HG03045 (cell line): ENCODE measurements around the gene GBF1.

ENCODE experiments used
- ATAC-seq: cut with Tn5 transposase; IDR thresholded peaks from one replicate; pipeline ENCODE4 v1.9.1; 2021; ENCODE audit warnings: mild to moderate bottlenecking, moderate library complexity; ENCODE audit not compliant: unreplicated experiment

Gene GBF1

DNA sequence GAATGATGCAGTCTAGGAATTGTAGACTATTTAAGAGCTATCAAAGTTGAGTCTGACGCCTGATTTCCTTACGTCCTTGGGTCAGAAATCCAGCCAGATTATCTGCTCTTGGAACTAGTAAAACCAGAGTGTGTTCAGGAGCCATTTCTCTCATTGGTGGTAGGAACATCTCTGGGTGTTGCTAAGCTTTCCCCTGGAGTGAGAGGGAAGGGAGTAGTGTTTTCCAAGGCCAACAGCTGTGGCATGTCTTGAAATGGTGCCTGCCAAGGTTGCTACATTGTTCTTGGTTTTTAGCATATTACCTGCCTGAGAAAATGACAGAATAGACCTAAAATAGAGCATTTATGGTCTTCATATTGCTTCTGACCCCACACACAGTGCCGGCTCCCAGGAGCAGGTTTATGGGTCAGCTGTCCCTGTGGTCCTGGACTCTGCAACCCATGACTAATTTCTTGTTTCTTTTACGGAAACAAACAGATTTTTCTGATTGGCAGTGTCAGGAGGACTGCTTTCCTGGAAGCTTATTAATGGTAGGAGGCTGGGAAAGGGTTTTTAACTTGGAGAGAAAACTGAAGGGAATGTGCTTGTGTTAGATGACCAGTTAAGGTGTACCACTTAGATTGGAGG lies 17.5 kb downstream of the GBF1 start:
- ATAC-seq = no peak

DNA sequence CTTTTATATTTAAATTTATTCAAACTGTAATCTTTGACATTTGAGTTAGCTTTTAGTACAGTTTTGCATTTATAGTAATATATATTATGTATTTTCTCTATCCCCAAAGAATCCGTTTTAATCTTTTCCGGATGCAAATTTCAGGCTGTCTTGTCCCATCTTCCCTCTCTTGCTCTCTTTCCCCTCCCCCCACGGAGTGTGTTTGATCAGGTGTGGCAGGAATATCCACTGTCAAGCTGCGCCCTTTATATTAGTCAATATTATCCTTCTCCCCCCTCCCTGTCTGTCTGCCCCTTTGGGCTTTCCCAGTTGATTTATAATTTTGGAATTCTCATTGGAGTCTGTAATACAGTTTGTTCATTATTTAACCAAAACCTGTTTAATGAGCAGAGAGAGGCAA lies 19.0 kb downstream of the GBF1 start:
- ATAC-seq = no peak

DNA sequence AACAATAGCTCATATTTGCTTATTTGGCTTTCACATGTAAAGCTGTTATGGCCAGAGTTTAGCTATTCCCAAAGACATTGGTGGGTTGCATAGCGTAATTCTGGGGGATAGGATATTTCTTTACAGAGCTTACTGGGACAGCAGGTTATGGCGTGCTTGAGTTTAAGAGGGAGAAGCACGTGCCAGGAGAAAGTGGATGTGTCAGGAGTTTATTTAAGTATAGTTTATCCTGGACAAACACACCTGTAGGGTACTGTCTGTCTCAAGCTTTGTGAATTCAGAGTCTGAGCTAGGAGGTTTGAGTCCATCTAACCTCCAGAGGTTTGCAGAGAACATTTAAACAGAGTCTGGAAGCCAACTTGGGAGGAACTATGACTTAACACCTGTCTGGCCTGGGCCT lies 21.3 kb downstream of the GBF1 start:
- ATAC-seq = no peak

DNA sequence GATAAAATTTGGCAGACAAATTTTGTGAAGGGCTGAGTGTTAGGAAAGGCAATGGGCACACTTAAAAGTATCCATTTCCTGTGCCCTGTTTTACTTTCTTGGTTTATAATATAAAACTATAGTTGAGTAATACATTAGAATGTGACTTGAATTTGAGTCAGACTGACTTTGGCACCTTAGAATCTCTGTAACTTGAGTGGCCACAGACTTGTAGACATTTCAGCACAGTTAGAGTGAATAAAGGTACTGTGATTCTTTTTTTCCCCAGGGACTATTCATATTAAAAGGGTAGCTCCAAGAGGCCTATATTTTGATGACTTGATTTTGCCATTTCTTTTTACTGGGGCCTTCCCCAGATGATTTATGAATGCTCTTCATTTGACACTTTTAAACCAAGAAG lies 22.4 kb downstream of the GBF1 start:
- ATAC-seq = no peak

DNA sequence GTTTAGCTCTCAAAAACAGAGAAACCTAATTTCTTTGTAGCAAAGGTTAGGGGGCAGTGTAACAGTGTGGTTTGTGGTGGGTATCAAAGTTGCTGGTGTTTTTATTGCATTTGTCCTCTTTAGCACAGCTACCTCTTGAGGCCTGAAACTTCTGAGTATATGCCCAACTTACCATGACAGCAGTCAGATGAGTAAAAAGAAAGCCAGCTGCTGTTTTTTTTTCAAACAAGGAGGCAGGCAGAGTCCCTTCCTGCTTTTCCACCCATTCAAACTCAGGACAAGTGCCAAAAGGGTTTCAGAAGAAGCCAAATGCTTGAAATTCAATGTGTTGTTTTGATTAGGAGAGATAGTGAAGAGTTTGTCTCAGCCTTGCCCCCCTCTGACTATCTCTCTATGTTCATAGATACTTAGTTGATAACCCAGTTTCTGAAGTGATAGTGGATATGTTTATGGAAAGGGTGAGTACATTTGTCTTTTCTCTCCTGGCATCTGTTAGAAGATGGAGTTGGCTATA lies 23.1 kb downstream of the GBF1 start:
- no peak for ATAC-seq

DNA sequence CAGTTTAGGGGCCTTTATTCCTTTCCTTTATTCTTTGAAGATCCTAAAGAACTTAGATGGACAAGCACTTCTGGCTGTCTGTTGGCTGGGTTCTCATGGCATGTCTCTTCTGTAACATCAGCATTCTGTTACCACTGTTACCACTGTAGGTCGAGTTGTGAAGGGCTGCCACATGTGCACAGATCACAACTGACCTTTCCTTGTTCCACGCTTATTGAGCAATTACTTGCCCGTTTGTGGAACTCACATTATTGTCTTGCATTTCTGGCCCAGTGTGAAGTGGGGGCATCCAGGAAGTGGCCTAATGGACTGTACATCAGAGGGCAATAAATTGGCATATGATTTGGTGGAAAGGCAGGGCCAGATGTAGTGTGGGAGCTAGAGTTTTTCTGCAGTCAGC lies 23.7 kb downstream of the GBF1 start:
- ATAC-seq = no peak

DNA sequence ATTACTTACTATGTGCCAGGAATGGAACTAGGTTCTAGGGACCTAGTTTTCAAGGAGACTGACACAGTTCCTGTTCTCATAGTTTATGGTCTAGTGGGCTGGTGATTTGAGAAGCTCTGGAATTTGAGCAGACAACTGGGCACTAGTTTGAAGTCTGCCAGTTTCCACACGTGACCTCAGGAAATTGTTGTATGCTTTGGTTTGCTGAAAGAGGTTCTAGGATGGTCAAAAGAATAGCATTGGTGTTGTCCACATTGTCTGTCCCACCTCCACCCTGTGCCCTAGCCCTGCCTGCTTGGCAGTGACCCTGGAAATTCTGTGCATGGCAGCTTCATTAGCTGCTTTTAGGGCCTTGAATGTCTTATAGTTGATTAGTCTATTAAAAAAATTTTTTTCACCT lies 28.7 kb downstream of the GBF1 start:
- ATAC-seq = no peak

DNA sequence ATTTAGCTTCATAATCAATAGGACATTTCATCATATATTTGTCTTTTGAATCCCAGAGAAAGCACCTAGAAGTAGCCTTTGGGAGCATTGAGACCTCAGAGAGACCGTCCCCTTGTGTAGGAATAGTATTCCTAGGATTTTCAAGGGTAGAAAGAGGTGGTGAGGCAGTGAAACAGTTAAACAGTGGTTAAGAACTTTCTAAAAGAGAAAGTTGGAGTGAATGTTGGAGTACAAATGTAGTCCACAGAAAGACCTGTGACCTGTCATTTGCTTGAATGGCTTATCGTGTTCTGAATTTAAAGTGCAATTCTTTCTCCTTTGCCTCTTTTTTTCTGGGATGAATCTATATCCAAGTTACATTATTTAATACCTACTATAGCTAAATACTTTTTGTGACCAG lies 30.0 kb downstream of the GBF1 start:
- ATAC-seq = no peak

DNA sequence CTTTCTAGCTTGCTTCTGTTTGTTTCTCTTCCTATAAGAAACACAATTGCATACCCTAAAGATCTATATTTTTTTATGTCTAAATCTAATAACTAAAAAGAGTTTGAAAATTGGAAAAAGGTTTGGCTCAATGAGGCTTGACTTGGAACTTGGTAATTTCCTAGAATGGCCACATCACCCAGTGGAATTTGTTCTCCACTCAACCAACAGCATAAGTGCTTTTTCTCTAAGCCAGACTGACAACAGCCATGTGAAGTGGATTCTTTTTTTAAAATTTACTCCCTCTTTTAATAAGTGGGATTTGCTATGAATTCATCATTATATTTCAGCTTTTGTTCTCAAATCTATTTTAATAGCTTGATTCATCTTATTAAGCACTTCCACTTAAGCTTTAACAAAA lies 33.8 kb downstream of the GBF1 start:
- no peak for ATAC-seq

DNA sequence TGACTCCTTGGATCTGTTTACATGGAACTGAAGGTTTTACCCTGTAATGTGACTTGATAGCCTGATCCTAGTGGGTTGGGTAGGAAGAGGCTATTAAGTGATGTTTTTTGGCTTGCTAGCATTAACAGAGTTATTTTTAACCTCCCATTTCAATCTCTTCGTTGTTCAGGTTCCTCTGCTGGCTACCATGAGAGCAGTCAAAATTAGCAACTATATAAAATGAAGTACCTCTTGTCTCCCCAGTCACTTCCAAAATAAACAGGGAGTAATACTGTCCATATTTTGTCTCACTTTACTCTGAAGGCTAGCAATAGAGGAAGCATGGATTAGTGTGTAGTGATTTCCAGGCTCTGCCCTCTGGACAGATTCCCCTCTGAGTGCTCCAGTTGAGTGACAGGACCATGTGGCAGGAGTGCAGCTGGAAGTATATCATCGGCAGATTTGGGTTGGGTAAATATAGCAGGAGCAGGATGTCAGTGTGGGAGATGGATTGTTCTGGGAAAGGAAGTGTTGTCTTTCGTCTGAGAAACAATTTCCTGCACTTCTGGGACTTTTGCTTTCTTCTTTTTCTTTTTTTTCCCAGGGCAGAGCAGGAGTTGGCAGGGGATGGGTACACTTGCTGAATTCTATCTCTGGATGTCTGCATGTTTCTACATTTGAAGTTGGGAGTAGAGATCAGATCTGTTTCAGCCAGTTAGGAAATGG lies 35.2 kb downstream of the GBF1 start:
- no peak for ATAC-seq

DNA sequence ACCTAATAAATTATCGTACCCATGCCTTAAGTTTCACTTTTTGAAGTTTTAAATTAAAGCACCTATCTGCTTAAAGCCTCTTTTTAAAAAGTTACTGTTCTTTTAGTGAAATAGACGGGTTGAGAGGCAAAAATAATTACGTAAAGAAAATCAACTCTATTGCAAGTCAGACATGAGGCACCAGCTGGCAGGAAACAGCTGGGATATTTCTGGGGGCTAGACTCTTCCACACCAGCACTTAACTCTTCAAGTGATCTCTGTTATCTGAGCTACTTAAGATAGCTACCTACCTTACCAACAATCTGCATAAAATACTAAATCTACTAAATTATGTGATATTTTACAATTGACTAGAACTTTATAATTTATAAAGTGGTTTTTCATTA lies 35.8 kb downstream of the GBF1 start:
- no peak for ATAC-seq

DNA sequence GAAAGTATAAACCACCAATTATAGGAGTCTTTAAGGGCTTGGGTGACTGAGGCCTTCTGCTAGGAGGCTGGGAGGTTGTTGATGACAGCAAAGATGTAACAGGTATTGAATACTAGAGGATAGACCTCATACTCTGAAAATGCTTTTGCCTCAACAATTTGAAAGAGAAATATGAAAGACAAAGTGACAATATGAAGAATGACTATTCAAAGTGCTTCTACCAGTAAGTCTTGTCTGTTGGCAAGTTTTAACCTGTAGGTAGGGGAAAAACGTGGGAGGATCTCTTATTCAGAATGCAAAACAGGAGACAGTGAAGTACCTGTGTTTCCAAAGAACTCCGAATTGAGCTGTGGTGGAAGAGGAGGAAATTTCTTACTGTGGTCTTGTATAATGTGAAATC lies 38.2 kb downstream of the GBF1 start:
- no peak for ATAC-seq

DNA sequence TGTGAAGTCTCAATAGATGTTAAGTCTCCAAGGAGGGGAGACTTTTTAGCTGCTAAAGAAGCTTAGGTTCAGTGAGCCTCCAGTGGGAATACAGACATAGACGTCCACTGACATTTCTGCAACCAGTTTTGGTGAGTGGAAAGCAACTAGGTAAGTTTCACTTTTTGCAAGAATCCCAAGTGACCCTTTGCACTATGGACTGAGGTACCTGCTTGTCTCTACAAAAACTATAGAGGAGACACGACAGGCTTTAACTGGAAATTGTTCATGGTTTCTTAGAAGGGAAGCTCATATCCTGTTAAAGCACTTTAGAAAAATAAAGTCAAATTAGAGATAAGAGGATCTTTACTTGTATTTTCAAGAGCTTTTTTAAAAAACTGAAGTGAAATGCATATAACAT lies 38.6 kb downstream of the GBF1 start:
- ATAC-seq = no peak

DNA sequence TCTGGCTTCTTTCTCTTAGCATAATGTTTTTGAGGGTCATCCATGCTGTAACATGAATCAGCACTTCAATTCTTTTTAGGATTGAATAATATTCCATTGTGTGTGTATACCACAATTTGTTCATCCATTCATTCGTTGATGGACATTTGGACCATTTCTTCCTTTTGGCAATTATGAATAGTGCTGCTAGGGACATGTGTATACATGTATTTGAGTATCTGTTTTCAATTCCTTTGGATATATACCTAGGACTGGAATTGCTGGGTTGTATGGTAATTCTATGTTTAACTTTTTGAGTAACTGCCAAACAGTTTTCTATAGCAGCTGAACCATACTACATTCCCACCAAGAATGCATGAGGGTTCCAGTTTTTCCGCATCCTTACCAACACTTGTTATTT lies 39.2 kb downstream of the GBF1 start:
- ATAC-seq = no peak

DNA sequence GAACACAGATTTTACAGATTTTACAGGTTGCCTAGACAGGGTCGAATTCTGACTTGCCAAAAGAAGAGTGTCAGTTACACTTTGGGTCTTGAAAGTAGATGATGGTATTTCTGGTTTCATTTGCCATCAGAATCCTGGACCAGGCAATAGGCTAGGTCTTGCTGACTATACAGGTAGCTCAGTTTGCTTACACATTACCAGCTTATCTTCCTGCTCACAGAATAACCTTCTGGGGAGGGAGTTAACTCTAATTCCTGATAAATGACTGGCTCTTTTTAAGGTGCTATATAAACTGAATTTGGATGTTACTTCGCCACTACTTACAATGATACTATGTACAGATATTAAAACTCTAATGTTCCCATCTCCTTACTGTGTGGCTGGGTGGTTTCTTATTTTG lies 39.8 kb downstream of the GBF1 start:
- no peak for ATAC-seq

DNA sequence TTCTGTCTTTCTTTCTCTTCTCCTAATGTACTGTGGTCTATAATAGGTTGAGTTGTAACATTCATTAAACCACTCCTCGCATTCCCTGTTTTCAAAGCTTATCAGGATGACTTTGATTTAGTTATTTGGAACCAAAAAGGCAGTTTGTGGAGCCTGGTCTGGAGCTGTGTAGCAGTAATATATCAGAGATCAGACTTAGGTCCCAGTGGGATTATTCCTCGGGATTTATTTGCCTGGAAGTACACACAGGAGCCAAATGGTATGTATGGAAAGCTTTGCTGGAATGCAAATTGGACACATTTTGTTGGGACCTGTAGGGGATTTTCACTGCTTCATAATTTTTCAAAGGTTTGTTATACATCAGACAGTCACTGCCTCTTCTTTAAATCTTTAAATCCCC lies 40.9 kb downstream of the GBF1 start:
- ATAC-seq = no peak

DNA sequence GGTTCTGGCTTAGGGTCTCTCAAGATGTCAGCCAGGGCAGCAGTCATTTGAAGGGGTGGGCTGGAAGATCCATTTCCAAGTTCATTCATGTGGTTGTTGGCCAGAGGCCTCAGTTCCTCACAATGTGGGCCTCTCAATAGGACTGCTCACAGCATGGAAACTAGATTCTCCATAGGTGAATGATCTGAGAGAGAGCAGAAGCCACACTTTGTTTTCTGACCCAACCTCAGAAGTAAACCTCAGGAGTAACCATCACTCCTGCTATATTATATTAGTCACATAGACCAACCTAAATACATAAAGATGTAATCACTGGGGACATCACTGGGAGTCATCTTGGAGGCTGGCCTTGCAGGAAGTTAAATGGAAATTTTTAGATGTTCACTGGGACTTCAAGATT lies 42.2 kb downstream of the GBF1 start:
- ATAC-seq = no peak

DNA sequence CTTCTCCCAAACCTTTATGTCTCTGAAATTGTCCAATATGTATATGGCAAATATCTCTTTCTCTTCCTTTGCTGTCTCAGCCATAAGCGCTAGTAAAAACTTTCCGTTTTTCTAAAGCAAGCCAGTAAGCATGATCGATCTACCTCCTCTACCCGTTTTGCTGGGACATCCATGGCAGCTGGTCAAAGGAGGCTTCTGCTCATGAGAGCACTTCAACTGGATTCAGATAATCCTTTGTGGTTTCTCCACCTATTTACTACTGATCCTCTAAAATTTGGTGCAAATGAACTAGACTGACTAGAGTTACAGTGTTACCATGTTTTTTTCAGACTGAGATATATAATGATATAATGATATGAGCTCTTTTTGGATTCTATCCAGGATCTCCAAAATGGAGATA lies 42.7 kb downstream of the GBF1 start:
- ATAC-seq = no peak

DNA sequence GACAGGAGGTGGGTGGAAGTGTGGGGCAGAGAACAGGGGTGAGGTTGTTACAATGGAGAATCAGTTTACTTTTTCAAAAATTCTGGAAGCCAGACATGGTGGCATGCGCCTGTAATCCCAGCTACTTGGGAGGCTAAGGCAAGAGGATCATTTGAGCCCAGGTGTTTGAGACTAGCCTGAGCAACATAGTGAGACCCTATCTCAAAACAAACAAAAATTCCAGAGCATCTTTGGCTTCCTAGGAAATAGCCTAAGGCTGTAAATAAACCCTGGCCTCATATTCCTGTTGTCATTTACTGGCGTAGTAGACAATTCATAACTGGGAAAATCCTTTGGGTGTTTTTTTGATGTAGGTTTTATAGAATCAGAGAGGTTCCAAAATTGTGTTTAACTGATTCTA lies 44.0 kb downstream of the GBF1 start:
- ATAC-seq = no peak

DNA sequence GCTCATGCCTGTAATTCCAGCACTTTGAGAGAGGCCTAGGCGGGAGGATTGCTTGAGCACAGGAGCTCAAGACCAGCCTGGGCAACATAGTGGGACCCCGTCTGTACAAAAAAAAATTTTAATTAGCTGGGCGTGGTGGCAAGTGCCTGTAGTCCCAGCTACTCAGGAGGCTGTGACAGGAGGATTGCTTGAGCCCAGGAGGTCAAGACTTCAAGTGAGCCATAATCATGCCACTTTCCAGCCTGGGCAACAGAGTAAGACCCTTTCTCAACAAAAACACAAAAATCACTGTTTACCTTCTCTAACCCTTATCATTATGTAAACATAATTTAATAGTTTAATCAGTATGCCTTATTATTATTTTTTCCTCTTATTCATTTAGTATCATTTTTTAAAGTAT lies 44.5 kb downstream of the GBF1 start:
- no peak for ATAC-seq

DNA sequence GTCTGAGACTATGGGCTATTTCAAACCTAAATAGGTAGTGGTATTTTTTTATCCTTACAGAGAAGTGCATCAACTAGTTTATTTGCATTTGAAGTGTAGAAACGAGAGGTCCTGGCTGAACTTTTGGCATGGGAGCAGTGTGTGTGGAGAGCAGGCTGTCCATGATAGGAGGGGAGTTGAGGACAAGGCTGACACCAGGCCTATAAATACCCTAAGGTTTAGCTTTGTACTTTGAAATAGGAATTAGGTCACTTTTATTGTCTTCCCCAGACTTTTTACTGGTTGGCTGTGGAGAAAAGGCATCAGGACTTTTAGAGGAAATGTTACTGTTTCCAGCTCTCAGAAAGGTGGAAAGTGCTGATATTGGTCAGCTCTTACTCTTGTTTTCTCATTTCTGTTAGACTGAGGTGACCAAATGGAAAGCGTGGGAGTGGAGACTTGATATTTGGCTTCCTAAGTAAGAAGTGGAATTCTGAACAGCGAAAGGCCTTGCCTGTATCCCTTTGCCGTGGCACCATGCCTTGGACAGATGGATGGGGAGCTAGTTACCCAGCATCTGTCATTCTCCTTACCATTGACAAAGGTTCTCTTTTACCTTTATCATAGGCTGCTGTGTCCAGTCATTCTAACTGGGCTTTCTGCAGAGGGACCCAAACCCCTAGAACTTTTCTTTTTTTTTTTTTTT lies 46.0 kb downstream of the GBF1 start:
- ATAC-seq = no peak

DNA sequence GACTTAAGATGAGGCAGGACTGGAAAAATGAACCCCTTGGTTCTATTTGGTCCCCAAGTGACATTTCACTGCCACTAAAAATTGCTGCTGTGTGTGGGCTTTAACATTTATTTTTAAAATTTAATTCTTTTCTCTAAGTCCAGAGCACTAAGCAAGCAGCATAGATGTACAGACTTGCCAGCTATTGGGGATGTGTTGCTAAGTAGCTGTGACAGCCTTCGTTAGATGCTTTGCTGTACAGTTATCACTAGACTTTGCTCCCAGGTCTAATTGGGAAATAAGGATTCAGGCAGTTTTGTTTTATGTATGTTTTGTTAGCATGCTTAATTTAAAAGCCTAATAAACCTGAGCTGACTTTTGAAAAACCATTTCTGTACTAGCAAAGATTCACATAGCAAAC lies 51.8 kb downstream of the GBF1 start:
- no peak for ATAC-seq
